HepG2 (cell line): ENCODE results near the gene CA9. TPM values are rescaled to one million over a fixed set of nuclear protein-coding genes. Genes with fewer than 3 reads are reported as not detected.

Source experiments
- ATAC-seq: fragments of 200-7000 bp; cut with Tn5 transposase; 3 replicates; pipeline ENCODE4 v1.9.1; 2020; ENCODE audit warnings: mild to moderate bottlenecking, moderate library complexity
- BruUV-seq: library from RNA; stranded (reverse); fragments of 400-500 nt; replicated peaks from 2 replicates; lab custom pipeline; 2021; lab: Mats Ljungman, UMichigan
- CTCF ChIA-PET: fragments of 300-600 bp; formaldehyde crosslinking; extraction: SDS; loops from one replicate; lab custom pipeline; 2021; ENCODE audit warnings: low total read pairs, inconsistent platforms, low intra/inter-chr PET ratio; lab: Yijun Ruan, JAX
- POLR2A ChIA-PET: fragments of 350-600 bp; sonication (Branson Sonifier 250); formaldehyde crosslinking; loops from one replicate; lab custom pipeline; 2020; ENCODE audit warnings: antibody characterized with exemption, inconsistent platforms; lab: Yijun Ruan, JAX
- DNase-seq: peaks from one replicate; pipeline ENCODE4 v3.0.0-alpha.2; 2015; ENCODE audit warnings: low spot score
- FAIRE-seq: peaks from 3 replicates; lab custom pipeline; 2011; peaks lifted over from hg19 to GRCh38; lab: Jason Lieb, UNC
- H2AFZ ChIP-seq: one replicate; pipeline ENCODE4 v1.6.1; 2011; ENCODE audit warnings: low read length, inconsistent platforms
- H3K27ac ChIP-seq: fragments of 300-600 bp; 3 replicates; pipeline ENCODE4 v1.8.0; 2011; ENCODE audit warnings: mixed run types, mild to moderate bottlenecking, mixed read lengths, low read length, inconsistent platforms; ENCODE audit not compliant: insufficient read depth; ENCODE audit errors: extremely low read length
- H3K27me3 ChIP-seq, 2 experiments: fragments of 200-600 bp in 1 of 2; 2 replicates in 1 of 2; 3 replicates in 1 of 2; pipeline versions ENCODE4 v1.6.0 to v1.8.0; 2011; ENCODE audit warnings: low read length in 2 of 2, mild to moderate bottlenecking in 2 of 2, moderate library complexity in 2 of 2, inconsistent platforms in 1 of 2; ENCODE audit not compliant: insufficient read depth in 2 of 2, control insufficient read depth in 1 of 2
- H3K36me3 ChIP-seq, 2 experiments: fragments of 200-600 bp in 1 of 2; replicated peaks in 1 of 2; 2 replicates in 1 of 2; 3 replicates in 1 of 2; pipeline versions ENCODE4 v1.5.1 to v1.8.0; 2011; ENCODE audit warnings: low read length in 2 of 2, inconsistent platforms in 1 of 2; ENCODE audit not compliant: insufficient read depth in 2 of 2, control insufficient read depth in 1 of 2
- H3K4me1 ChIP-seq: 2 replicates; pipeline ENCODE4 v1.5.1; 2012; ENCODE audit warnings: low read length, inconsistent platforms; ENCODE audit not compliant: insufficient read depth
- H3K4me2 ChIP-seq: 2 replicates; pipeline ENCODE4 v1.6.0; 2011; ENCODE audit warnings: low read depth, low read length, inconsistent platforms
- H3K4me3 ChIP-seq, 3 experiments: fragments of 200-600 bp in 1 of 3; sonication (generic), shearing (Covaris generic) in 1 of 3; replicated peaks in 1 of 3; 2 replicates each; pipeline ENCODE4 v1.5.1; 2011 to 2016; ENCODE audit warnings: low read length in 3 of 3, inconsistent platforms in 2 of 3, low read depth in 2 of 3, mild to moderate bottlenecking in 2 of 3, control low read depth in 1 of 3, mixed read lengths in 1 of 3; ENCODE audit not compliant: insufficient read depth in 1 of 3
- H3K79me2 ChIP-seq: one replicate; pipeline ENCODE4 v1.6.1; 2011; ENCODE audit warnings: low read length, inconsistent platforms; ENCODE audit not compliant: insufficient read depth
- H3K9ac ChIP-seq: 2 replicates; pipeline ENCODE4 v1.6.0; 2011; ENCODE audit warnings: mild to moderate bottlenecking, low read depth, low read length, inconsistent platforms; ENCODE audit not compliant: insufficient read depth
- H3K9me3 ChIP-seq: 2 replicates; pipeline ENCODE4 v1.5.1; 2012; ENCODE audit warnings: mild to moderate bottlenecking, low read length
- H4K20me1 ChIP-seq: 2 replicates; pipeline ENCODE4 v1.6.0; 2011; ENCODE audit warnings: inconsistent platforms, mild to moderate bottlenecking, low read length, moderate library complexity; ENCODE audit not compliant: insufficient read depth
- ATF7 ChIP-seq, 2 experiments: fragments of 450-650 bp in 1 of 2; sonication (generic) in 1 of 2; formaldehyde crosslinking in 1 of 2; IDR thresholded peaks; 2 replicates each; pipeline versions ENCODE4 v1.4.0 to v1.6.1; 2016 to 2020; ENCODE audit warnings: antibody characterized with exemption in 1 of 2, mild to moderate bottlenecking in 1 of 2, missing genetic modification reagents in 1 of 2
- NR2C2 ChIP-seq: sonication (generic); formaldehyde crosslinking; IDR thresholded peaks from 2 replicates; pipeline ENCODE4 v1.4.0; 2020; ENCODE audit warnings: missing genetic modification reagents, mild to moderate bottlenecking, moderate library complexity, borderline replicate concordance
- TCF7 ChIP-seq: sonication (generic); IDR thresholded peaks from 2 replicates; pipeline ENCODE4 v1.6.1; 2016; ENCODE audit warnings: antibody characterized with exemption, low read depth
- TRIM22 ChIP-seq: fragments of 450-650 bp; IDR thresholded peaks from 2 replicates; pipeline ENCODE4 v1.6.1; 2017
- ZNF263 ChIP-seq: sonication (generic); formaldehyde crosslinking; IDR thresholded peaks from 2 replicates; pipeline ENCODE4 v1.4.0; 2020; ENCODE audit warnings: missing genetic modification reagents
- WGBS: methylation state at CpG from one replicate; pipeline ENCODE4 v1.1.6; 2017; ENCODE audit warnings: low lambda C conversion rate; 5-methylcytosine and 5-hydroxymethylcytosine counted together
- in situ Hi-C: cut with HindIII; loops from 2 replicates; pipeline ENCODE4 v1.10.0; 2017; ENCODE audit warnings: low pct_unique_long_range_greater_than_20kb; ENCODE audit not compliant: extremely low pct_ligation_motif_present
- intact Hi-C: fragments of 100-400 bp; cut with micrococcal nuclease; formaldehyde crosslinking; loops from one replicate; pipeline ENCODE4 v1.10.0; 2022; ENCODE audit not compliant: unreplicated experiment
- polyA plus RNA-seq, 8 experiments: library from polyadenylated mRNA; depleted of rRNA in 3 of 8; stranded (reverse) in 7 of 8; unstranded in 1 of 8; fragments of >200 nt; fragmentation: Illumina TruSeq in 4 of 8; extraction: Trizol in 4 of 8; gene quantifications; 2 replicates each; pipeline versions ENCODE4 v1.2.1 to v1.2.3, GENCODE V29; 2011 to 2016; ENCODE audit warnings: low read depth in 4 of 8, missing spikeins in 1 of 8, mixed read lengths in 1 of 8; ENCODE audit not compliant: insufficient read depth in 1 of 8
- total RNA-seq, 5 experiments: library from RNA; depleted of rRNA; stranded (reverse); fragments of >200 nt; fragmentation: Illumina TruSeq; extraction: Trizol; gene quantifications; 2 replicates each; pipeline ENCODE4 v1.2.3, GENCODE V29; 2016; ENCODE audit warnings: low read depth in 1 of 5
- TF ChIP-seq, protein P1 (sequence below): sonication (generic); formaldehyde crosslinking; IDR thresholded peaks from 2 replicates; pipeline ENCODE4 v1.5.1; 2020; ENCODE audit warnings: mild to moderate bottlenecking, missing genetic modification reagents, moderate library complexity
- TF ChIP-seq, protein P2 (sequence below): sonication (generic); formaldehyde crosslinking; IDR thresholded peaks from 2 replicates; pipeline ENCODE4 v1.4.0; 2020; ENCODE audit warnings: missing genetic modification reagents

Gene CA9
- total and polyA plus RNA-seq, 2 of the 13 experiments (the other 11 are each of a cell fraction or from before 2014, with no cell fraction given): 0.13 to 152 TPM

DNA sequence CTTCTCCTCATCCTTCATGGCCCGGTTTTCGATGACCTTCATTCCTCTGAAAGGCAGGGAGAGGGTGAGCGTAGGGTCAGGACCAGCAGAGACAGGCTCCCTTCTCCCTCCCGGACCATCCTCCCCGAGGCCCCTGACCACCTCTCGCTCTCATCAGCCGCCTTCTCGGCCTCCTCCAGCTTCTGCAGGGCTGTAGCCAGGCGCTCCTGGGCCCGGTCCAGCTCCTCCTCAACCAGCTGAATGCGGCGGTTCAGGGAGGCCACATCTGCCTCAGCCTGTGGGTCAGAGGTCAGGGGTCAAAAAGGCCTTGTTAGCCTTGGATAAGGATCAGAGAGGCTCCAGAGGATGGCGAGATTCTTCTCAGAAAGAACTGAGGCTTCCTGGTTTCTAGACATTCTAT, 11.8 kb downstream of the CA9 start (continued):
- TF ChIP-seq, protein P1, sequence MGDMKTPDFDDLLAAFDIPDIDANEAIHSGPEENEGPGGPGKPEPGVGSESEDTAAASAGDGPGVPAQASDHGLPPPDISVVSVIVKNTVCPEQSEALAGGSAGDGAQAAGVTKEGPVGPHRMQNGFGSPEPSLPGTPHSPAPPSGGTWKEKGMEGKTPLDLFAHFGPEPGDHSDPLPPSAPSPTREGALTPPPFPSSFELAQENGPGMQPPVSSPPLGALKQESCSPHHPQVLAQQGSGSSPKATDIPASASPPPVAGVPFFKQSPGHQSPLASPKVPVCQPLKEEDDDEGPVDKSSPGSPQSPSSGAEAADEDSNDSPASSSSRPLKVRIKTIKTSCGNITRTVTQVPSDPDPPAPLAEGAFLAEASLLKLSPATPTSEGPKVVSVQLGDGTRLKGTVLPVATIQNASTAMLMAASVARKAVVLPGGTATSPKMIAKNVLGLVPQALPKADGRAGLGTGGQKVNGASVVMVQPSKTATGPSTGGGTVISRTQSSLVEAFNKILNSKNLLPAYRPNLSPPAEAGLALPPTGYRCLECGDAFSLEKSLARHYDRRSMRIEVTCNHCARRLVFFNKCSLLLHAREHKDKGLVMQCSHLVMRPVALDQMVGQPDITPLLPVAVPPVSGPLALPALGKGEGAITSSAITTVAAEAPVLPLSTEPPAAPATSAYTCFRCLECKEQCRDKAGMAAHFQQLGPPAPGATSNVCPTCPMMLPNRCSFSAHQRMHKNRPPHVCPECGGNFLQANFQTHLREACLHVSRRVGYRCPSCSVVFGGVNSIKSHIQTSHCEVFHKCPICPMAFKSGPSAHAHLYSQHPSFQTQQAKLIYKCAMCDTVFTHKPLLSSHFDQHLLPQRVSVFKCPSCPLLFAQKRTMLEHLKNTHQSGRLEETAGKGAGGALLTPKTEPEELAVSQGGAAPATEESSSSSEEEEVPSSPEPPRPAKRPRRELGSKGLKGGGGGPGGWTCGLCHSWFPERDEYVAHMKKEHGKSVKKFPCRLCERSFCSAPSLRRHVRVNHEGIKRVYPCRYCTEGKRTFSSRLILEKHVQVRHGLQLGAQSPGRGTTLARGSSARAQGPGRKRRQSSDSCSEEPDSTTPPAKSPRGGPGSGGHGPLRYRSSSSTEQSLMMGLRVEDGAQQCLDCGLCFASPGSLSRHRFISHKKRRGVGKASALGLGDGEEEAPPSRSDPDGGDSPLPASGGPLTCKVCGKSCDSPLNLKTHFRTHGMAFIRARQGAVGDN (CRISPR knock-in tag): peak; percentile 32
- TF ChIP-seq NR2C2 (CRISPR knock-in tag) (peak; percentile 56; the same call in 1 of the 2 replicates), TCF7 (no peak), TRIM22 (no peak)

DNA sequence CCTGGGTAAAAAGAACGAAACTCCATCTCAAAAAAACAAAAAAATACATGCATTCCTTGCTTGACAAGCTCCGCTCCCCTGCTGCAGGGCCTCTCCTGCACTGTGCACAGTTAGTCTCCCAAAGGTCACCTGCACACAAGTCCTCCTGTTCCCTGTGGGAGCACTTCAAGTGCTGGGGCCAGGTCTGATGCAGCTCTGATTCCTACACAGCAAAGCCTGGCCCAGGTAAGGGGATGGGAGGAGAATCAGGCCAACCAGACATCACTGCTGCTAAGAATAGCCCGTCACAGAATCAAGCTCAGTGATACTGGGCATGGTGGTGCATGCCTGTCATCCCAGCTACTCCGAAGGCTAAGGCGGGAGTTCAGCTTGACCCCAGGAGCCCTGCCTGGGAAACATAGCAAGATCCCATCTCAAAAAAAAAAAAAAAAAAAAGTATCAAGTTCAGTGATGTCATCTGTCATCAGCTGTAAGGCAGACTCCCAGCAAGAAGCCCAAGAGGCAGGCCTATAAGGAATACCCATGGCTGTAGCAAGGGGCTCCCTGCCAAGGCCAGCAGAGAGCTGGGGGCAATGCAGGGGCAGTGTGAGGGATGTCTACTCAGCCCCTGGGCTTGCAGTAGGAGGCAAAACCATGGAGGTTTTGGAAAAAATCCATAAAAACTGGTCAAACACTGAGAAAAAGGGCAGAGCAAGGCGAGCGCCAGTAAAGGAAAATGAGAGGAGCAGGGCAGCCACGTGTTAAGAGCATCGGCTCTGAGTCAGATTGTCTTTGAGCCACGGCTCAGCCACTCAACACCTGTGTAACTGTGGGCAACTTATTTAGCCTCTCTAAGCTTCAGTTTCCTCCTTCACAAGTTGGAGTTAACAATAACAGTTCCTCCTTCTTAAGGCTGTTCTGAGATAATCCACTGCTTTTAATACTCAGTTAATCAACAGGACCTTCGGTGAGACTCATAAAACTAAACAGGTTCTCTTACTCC, 12.8 kb downstream of the CA9 start:
- peak; percentile 41 for ATAC-seq

More for the DNA sequence above, 12.8 kb downstream of the CA9 start:
- Histone ChIP-seq H3K27me3 (no peaks in the 10 kb centered on the region), H3K9me3 (no peaks in the 10 kb centered on the region), H3K9ac (no peak overlapping the region), H2AFZ (no peak overlapping the region), H3K4me1 (peaks cover 60% of the 10 kb centered on the region), H3K79me2 (no peaks in the 10 kb centered on the region), H3K36me3 (no peaks in the 10 kb centered on the region), H4K20me1 (no peaks in the 10 kb centered on the region), H3K4me3 (no peak overlapping the region), H3K27ac (no peak overlapping the region), H3K4me2 (no peak overlapping the region; the same call in 1 of the 2 replicates)
- POLR2A ChIA-PET: interaction anchor here (0.6 to 6.1 kb wide), 2 partner anchors 27 to 82 kb away, joined by 4 to 68 read pairs; partner anchors contain the start of genes CCDC107 and RMRP
- TF ChIP-seq ATF7 (IDR thresholded peaks at IDR 0.05) (0 out of 2 replicates have a peak, but pooled peaks have one; percentile 19), ATF7 (CRISPR knock-in tag; IDR thresholded peaks at IDR 0.05) (no peak), ZNF263 (CRISPR knock-in tag) (0 out of 2 replicates have a peak, but pooled peaks have one; percentile 18)
- TF ChIP-seq, protein P2, sequence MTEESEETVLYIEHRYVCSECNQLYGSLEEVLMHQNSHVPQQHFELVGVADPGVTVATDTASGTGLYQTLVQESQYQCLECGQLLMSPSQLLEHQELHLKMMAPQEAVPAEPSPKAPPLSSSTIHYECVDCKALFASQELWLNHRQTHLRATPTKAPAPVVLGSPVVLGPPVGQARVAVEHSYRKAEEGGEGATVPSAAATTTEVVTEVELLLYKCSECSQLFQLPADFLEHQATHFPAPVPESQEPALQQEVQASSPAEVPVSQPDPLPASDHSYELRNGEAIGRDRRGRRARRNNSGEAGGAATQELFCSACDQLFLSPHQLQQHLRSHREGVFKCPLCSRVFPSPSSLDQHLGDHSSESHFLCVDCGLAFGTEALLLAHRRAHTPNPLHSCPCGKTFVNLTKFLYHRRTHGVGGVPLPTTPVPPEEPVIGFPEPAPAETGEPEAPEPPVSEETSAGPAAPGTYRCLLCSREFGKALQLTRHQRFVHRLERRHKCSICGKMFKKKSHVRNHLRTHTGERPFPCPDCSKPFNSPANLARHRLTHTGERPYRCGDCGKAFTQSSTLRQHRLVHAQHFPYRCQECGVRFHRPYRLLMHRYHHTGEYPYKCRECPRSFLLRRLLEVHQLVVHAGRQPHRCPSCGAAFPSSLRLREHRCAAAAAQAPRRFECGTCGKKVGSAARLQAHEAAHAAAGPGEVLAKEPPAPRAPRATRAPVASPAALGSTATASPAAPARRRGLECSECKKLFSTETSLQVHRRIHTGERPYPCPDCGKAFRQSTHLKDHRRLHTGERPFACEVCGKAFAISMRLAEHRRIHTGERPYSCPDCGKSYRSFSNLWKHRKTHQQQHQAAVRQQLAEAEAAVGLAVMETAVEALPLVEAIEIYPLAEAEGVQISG (CRISPR knock-in tag): no peak
- CTCF ChIA-PET: no interaction called here
- WGBS: 66% methylated on average over 10 of the region's 11 CpGs
- DNase-seq (no peak), FAIRE-seq (peak; percentile 18)
- no TSS peak for BruUV-seq
- intact Hi-C loops (no loop called here), in situ Hi-C loops (no loop called here)
